GM12865 (cell line): ENCODE data around the gene VSIR.

ENCODE experiments used
- DNase-seq: peaks from one replicate; pipeline ENCODE4 v3.0.0; 2010; ENCODE audit warnings: low read depth
- H3K4me3 ChIP-seq: 2 replicates; pipeline ENCODE4 v1.5.1; 2011; ENCODE audit warnings: mild to moderate bottlenecking, low read depth, low read length, control low read depth
- CTCF ChIP-seq: IDR thresholded peaks from 2 replicates; pipeline ENCODE4 v1.5.1; 2011; ENCODE audit warnings: low read length, control low read depth, low read depth, inconsistent platforms; ENCODE audit not compliant: insufficient read depth; ENCODE audit errors: missing control alignments

VSIR gene

GRCh38 chr10:71805776-71806703 is 32.7 kb upstream of the VSIR start:
- H3K4me3 ChIP-seq = no peak overlapping the region
- no peak for TF ChIP-seq CTCF
- DNase-seq = no peak

GRCh38 chr10:71804077-71804476 is 30.8 kb upstream of the VSIR start:
- no peak overlapping the region for H3K4me3 ChIP-seq
- no peak for TF ChIP-seq CTCF
- no peak for DNase-seq

- TF ChIP-seq CTCF = no peak
- no peak for DNase-seq
- no peak overlapping the region for H3K4me3 ChIP-seq
Measured at GRCh38 chr10:71802715-71803488, 29.6 kb upstream of the VSIR start.

GRCh38 chr10:71802235-71802634 is 28.9 kb upstream of the VSIR start:
- H3K4me3 ChIP-seq = no peak overlapping the region
- no peak for DNase-seq
- TF ChIP-seq CTCF = no peak

DNA sequence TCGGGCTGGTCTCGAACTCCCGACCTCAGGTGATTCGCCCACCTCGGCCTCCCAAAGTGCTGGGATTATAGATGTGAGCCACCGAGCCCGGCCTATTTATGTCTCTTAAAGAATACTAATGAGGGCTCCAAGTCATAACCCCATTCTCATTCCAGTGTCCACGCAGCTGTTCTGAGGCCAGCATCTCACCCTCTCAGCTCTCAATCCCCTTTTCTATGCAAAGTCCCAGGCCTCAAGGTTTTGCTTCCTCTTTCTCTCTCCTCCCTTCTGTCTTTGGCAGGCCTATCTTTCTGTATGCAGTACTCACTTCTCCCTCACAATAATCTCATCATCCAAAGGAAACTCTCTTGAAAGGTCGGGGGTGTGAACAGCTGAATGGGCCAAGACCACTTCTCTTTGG is 28.0 kb upstream of the VSIR start:
- peak; percentile 72 for DNase-seq
- no peak for TF ChIP-seq CTCF
- no peak overlapping the region for H3K4me3 ChIP-seq

DNA sequence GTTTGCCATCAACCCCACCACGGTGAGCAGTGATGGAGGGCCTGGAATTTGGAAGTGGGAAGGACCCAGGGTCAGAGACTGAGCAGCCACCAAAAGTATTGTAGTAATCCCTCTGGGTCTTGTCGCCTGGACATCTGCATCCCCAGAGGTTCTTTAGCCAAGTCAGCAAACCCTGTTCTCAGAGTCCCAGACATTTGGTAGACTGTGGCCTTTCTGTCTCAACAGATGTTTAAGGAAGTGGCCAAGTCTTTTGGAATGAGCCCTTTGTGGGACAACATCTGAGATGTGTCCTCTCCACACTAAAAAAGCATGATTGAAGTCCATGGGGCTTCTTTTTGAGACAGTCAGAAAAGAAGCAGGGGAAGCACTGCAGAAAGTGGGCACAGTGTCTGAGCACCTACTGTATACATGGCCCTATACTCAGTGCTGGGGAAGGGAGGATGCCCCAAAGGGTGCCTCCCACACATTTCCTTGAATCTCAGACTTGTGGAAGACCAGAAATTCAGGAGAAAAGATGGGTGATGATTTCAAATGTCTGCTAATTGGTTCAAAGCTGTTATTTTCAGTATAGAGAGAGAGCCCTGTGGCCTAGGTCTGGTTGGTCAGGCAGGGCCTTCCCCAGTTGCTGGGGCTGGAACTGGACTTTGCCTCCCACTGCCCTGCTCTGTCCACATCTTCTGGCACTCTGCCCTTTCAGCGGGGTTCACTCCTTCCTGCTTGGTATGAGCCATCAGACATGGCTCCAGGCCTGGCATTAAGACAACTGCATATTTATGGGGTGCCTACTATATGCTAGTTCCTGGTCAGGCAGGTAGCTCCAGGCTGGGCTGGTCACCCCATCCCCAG is 26.5 kb upstream of the VSIR start:
- no peak for TF ChIP-seq CTCF

More for the DNA sequence above, 26.5 kb upstream of the VSIR start:
- DNase-seq = no peak
- H3K4me3 ChIP-seq = no peak overlapping the region
